Measurements from ENCODE around the gene MIA3. TPM values are rescaled to one million over a fixed set of nuclear protein-coding genes. Genes with fewer than 3 reads are reported as not detected.

MIA3 gene
- total and polyA plus RNA-seq, 2 experiments from 2014 or later: 32.7 to 40.0 TPM

DNA sequence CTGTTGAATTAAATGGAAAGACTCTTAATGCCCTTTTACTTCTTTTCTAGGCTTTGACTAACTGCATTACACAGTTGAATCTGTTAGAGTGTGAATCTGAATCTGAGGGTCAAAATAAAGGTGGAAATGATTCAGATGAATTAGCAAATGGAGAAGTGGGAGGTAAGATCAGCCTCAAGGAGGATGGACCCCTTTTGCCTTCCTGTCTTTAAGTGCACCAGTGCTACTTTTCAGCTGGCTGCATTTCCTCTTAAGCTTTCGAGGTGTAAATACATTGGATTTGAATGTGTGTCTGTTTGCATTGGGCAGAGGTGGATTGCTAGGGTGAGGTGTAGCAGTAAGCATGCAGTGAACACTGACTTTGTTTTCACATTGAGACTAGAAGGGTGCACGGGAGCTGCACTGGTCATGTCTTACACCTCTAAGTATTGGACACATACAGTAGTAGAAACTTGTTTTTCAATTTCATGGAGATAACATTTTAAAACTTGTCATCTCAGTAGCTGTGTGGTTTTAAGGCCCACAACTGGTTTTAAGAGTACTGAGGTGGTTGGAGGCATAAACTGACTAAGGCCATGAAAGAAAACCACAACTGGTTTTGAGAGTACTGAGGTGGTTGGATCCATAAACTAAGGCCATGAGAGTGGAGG, 35.4 kb downstream of the MIA3 start:
- DNase-seq (ENCODE audit: low spot score) (no peak), ATAC-seq (no peak)
- H3K27me3 Mint-ChIP-seq (ENCODE audit: insufficient read depth, low read depth, poor library complexity): no peaks in the 10 kb centered on the region
- H3K36me3 Mint-ChIP-seq (ENCODE audit: low read depth): peaks cover 74% of the 10 kb centered on the region
- H3K9me3 Mint-ChIP-seq: no peaks in the 10 kb centered on the region
- H3K4me2 ChIP-seq: no peak overlapping the region
- H3F3A ChIP-seq (replicated peaks; ENCODE audit: low read depth): no peaks in the 10 kb centered on the region
- no peak overlapping the region for H3K27ac Mint-ChIP-seq
- TF ChIP-seq NANOG (IDR thresholded peaks at IDR 0.05; ENCODE audit: borderline replicate concordance) (no peak), STAT1 (IDR thresholded peaks at IDR 0.05; ENCODE audit: unreplicated experiment) (no peak), EZH2phosphoT487 (IDR thresholded peaks at IDR 0.05; ENCODE audit: unreplicated experiment) (no peak), CREB1 (CRISPR knock-in tag; IDR thresholded peaks at IDR 0.05; ENCODE audit: low read depth) (no peak), ZNF462 (CRISPR knock-in tag; IDR thresholded peaks at IDR 0.05) (no peak), ZNF114 (CRISPR knock-in tag; IDR thresholded peaks at IDR 0.05) (no peak), ETS1 (IDR thresholded peaks at IDR 0.05) (no peak), EZH2 (IDR thresholded peaks at IDR 0.05; ENCODE audit: low read depth, unreplicated experiment) (no peak), JUNB (IDR thresholded peaks at IDR 0.05; ENCODE audit: unreplicated experiment) (no peak), ZNF331 (CRISPR knock-in tag; IDR thresholded peaks at IDR 0.05; ENCODE audit: low read depth) (no peak), POLR2AphosphoS5 (IDR thresholded peaks at IDR 0.05; ENCODE audit: low read depth) (no peak)
- TF ChIP-seq, protein P1, sequence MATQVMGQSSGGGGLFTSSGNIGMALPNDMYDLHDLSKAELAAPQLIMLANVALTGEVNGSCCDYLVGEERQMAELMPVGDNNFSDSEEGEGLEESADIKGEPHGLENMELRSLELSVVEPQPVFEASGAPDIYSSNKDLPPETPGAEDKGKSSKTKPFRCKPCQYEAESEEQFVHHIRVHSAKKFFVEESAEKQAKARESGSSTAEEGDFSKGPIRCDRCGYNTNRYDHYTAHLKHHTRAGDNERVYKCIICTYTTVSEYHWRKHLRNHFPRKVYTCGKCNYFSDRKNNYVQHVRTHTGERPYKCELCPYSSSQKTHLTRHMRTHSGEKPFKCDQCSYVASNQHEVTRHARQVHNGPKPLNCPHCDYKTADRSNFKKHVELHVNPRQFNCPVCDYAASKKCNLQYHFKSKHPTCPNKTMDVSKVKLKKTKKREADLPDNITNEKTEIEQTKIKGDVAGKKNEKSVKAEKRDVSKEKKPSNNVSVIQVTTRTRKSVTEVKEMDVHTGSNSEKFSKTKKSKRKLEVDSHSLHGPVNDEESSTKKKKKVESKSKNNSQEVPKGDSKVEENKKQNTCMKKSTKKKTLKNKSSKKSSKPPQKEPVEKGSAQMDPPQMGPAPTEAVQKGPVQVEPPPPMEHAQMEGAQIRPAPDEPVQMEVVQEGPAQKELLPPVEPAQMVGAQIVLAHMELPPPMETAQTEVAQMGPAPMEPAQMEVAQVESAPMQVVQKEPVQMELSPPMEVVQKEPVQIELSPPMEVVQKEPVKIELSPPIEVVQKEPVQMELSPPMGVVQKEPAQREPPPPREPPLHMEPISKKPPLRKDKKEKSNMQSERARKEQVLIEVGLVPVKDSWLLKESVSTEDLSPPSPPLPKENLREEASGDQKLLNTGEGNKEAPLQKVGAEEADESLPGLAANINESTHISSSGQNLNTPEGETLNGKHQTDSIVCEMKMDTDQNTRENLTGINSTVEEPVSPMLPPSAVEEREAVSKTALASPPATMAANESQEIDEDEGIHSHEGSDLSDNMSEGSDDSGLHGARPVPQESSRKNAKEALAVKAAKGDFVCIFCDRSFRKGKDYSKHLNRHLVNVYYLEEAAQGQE (IDR thresholded peaks at IDR 0.05; ENCODE audit: unreplicated experiment): no peak
- TF ChIP-seq, protein P2, sequence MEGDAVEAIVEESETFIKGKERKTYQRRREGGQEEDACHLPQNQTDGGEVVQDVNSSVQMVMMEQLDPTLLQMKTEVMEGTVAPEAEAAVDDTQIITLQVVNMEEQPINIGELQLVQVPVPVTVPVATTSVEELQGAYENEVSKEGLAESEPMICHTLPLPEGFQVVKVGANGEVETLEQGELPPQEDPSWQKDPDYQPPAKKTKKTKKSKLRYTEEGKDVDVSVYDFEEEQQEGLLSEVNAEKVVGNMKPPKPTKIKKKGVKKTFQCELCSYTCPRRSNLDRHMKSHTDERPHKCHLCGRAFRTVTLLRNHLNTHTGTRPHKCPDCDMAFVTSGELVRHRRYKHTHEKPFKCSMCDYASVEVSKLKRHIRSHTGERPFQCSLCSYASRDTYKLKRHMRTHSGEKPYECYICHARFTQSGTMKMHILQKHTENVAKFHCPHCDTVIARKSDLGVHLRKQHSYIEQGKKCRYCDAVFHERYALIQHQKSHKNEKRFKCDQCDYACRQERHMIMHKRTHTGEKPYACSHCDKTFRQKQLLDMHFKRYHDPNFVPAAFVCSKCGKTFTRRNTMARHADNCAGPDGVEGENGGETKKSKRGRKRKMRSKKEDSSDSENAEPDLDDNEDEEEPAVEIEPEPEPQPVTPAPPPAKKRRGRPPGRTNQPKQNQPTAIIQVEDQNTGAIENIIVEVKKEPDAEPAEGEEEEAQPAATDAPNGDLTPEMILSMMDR (conservative IDR thresholded peaks at IDR 0.05; ENCODE audit: low read depth in 2 of 2): no peak
- no peaks in the 10 kb centered on the region for H3K27me3 ChIP-seq (ENCODE audit: insufficient read depth)
- no peak overlapping the region for H3K4me3 ChIP-seq
- H3K79me2 ChIP-seq (replicated peaks; ENCODE audit: insufficient read depth): no peaks in the 10 kb centered on the region
- peaks cover 59% of the 10 kb centered on the region for H3K36me3 ChIP-seq (ENCODE audit: insufficient read depth)
- no peaks in the 10 kb centered on the region for H3K4me1 Mint-ChIP-seq
- no peak overlapping the region for H3K27ac ChIP-seq (ENCODE audit: low read depth)
- no peak overlapping the region for H2AFZ ChIP-seq
- H3K4me1 ChIP-seq (ENCODE audit: insufficient read depth): no peaks in the 10 kb centered on the region
- H4K20me1 ChIP-seq (replicated peaks; ENCODE audit: insufficient read depth): 0 out of 2 replicates have a peak, but pooled peaks cover 4% of the 10 kb centered on the region
- H3K9me2 ChIP-seq (ENCODE audit: insufficient read depth): no peaks in the 10 kb centered on the region
- no peak overlapping the region for H3K4me3 Mint-ChIP-seq
